ENCODE results near the gene PARN. TPM values are rescaled to one million over a fixed set of nuclear protein-coding genes. Genes with fewer than 3 reads are reported as not detected.

Gene PARN
- total and polyA plus RNA-seq, 2 of the 8 experiments (the other 6 are each of a cell fraction or from before 2014, with no cell fraction given): 24.5 to 44.6 TPM

GRCh38 chr16:14454391-14454790, 175.7 kb downstream of the PARN start:
- Histone ChIP-seq H4K8ac (ENCODE audit: extremely low read depth, insufficient read depth, low read length) (no peak overlapping the region), H2AK5ac (ENCODE audit: low read depth, low read length) (no peak overlapping the region), H3K14ac (ENCODE audit: insufficient read length) (no peak overlapping the region), H4K5ac (ENCODE audit: insufficient read length, low read depth, low read length) (no peak overlapping the region), H3K23ac (ENCODE audit: insufficient read length) (no peak overlapping the region), H3K4me2 (ENCODE audit: insufficient read depth in 1 of 2, low read depth in 2 of 2, low read length in 2 of 2) (no peak overlapping the region), H3K23me2 (ENCODE audit: low read depth, low read length) (no peaks in the 10 kb centered on the region), H3K4me3 (ENCODE audit: extremely low read depth in 1 of 4, insufficient read depth in 2 of 4, low read depth in 3 of 4, low read length in 4 of 4) (no peak overlapping the region), H2BK15ac (ENCODE audit: low read length) (no peak overlapping the region), H4K91ac (replicated peaks; ENCODE audit: insufficient read length, low read length) (no peak overlapping the region), H3K27ac (ENCODE audit: low read depth, low read length) (no peak overlapping the region), H2BK20ac (ENCODE audit: low read length) (no peak overlapping the region), H3K4ac (replicated peaks; ENCODE audit: insufficient read length, low read depth, low read length) (no peak overlapping the region), H3K79me2 (ENCODE audit: control insufficient read depth in 1 of 2, insufficient read depth in 2 of 2, low read length in 2 of 2) (no peaks in the 10 kb centered on the region), H3K9me3 (ENCODE audit: insufficient read depth in 2 of 2, low read depth in 1 of 2, low read length in 1 of 2) (no peaks in the 10 kb centered on the region), H2BK120ac (replicated peaks; ENCODE audit: low read depth, low read length) (no peak overlapping the region), H4K20me1 (replicated peaks in 1 of 2; ENCODE audit: control insufficient read depth in 1 of 2, insufficient read depth in 2 of 2, low read length in 2 of 2) (no peaks in the 10 kb centered on the region), H3K36me3 (ENCODE audit: control insufficient read depth in 2 of 4, insufficient read depth in 4 of 4, low read length in 3 of 4) (no peaks in the 10 kb centered on the region), H2BK5ac (ENCODE audit: low read depth, low read length) (no peak overlapping the region), H3K9ac (replicated peaks in 1 of 4; ENCODE audit: extremely low read depth in 1 of 4, low read depth in 3 of 4, low read length in 3 of 4) (no peak overlapping the region), H2AFZ (ENCODE audit: low read length) (no peak overlapping the region), H3K56ac (replicated peaks; ENCODE audit: insufficient read length, low read depth, low read length) (no peak overlapping the region), H2BK12ac (ENCODE audit: low read depth, low read length) (no peak overlapping the region), H3K4me1 (replicated peaks in 1 of 4; ENCODE audit: control insufficient read depth in 3 of 4, insufficient read depth in 4 of 4, low read length in 3 of 4) (peaks cover 0 to 8% (median 1%) of the 10 kb centered on the region in 4 experiments; a peak in 3 of 7 replicates), H3K79me1 (ENCODE audit: low read depth, low read length) (no peaks in the 10 kb centered on the region), H3K18ac (ENCODE audit: extremely low read depth, low read length) (no peak overlapping the region), H3K27me3 (replicated peaks in 1 of 4; ENCODE audit: control insufficient read depth in 3 of 4, extremely low read depth in 1 of 4, insufficient read depth in 3 of 4, low read length in 3 of 4) (no peaks in the 10 kb centered on the region)
- no peak for FAIRE-seq
- ChIA-PET POLR2A (ENCODE audit: partially characterized antibody) (interaction anchor here (0.6 kb wide), 1 partner anchor 16 kb away, joined by 3 read pairs; no protein-coding TSS in a partner anchor), CTCF (ENCODE audit: partially characterized antibody) (interaction anchor here (1.1 to 1.3 kb wide), 2 partner anchors 9 to 90 kb away, joined by 3 to 4 read pairs; no protein-coding TSS in a partner anchor)
- WGBS, 2 experiments (ENCODE audit: extremely low coverage in 1 of 2, insufficient coverage in 1 of 2, insufficient read length in 1 of 2, insufficient replicate concordance in 2 of 2, low coverage in 1 of 2, low lambda C conversion rate in 2 of 2, missing lambda C conversion rate in 1 of 2): 94% methylated on average over 2 of the region's 2 CpGs; no CpG with 5 or more reads in 1 of the 2 experiments
- DNase-seq (ENCODE audit: low read depth in 1 of 2, low spot score in 2 of 2): no peak
- TF ChIP-seq ASH2L (IDR thresholded peaks at IDR 0.05; ENCODE audit: low read length): no peak
- no peak for TF ChIP-seq PHF8 (conservative IDR thresholded peaks at IDR 0.05; ENCODE audit: low read depth, low read length)
- TF ChIP-seq MAFK (IDR thresholded peaks at IDR 0.05; ENCODE audit: low read depth, low read length): no peak
- no peak for TF ChIP-seq EGR1 (IDR thresholded peaks at IDR 0.05; ENCODE audit: borderline replicate concordance, low read depth, low read length)
- no peak for TF ChIP-seq CTCF (IDR thresholded peaks at IDR 0.05; ENCODE audit: control extremely low read depth in 1 of 3, insufficient read depth in 1 of 3, low read depth in 1 of 3, low read length in 3 of 3)
- TF ChIP-seq JUN (IDR thresholded peaks at IDR 0.05; ENCODE audit: low read depth, low read length): no peak
- no peak for TF ChIP-seq ATF3 (IDR thresholded peaks at IDR 0.05; ENCODE audit: insufficient read depth, low read depth, low read length)
- no peak for TF ChIP-seq TAF7 (optimal IDR thresholded peaks at IDR 0.05; ENCODE audit: borderline replicate concordance, low read depth, low read length)
- no peak for TF ChIP-seq ATF2 (IDR thresholded peaks at IDR 0.05; ENCODE audit: low read length)
